GM21825 (cell line): Measurements from ENCODE around the gene HS3ST6.
A peak's percentile ranks its signal among the peaks of the same experiment; 100 is the strongest.
"Not testable (repeated sequence)": the region's sequence is repeated elsewhere in the genome, so short reads cannot be mapped to it uniquely, and the experiment has no call there.

Source experiments
- ATAC-seq: cut with Tn5 transposase; IDR thresholded peaks from one replicate; pipeline ENCODE4 v1.9.1; 2021; ENCODE audit warnings: mild to moderate bottlenecking, moderate library complexity; ENCODE audit not compliant: unreplicated experiment

HS3ST6 gene

GRCh38 chr16:1947369-1947670 is 29.1 kb upstream of the HS3ST6 start:
- ATAC-seq = no peak

- no peak for ATAC-seq
Observed at GRCh38 chr16:1946495-1947368, 28.5 kb upstream of the HS3ST6 start.

- ATAC-seq = no peak
Observed at GRCh38 chr16:1945559-1946391, 27.6 kb upstream of the HS3ST6 start.

- ATAC-seq = no peak
Observed at GRCh38 chr16:1944612-1945199, 26.5 kb upstream of the HS3ST6 start.

GRCh38 chr16:1942810-1943726 is 24.9 kb upstream of the HS3ST6 start, which contains the start of gene MSRB1:
TSS of gene MSRB1 (minus strand) at chr16:1943199. CDS start at chr16:1943156, 43 bp downstream.
- ATAC-seq = peak; percentile 89

- no peak for ATAC-seq
Observed at GRCh38 chr16:1942047-1942809, 24.0 kb upstream of the HS3ST6 start.

- ATAC-seq = no peak
Observed at GRCh38 chr16:1941162-1942046, 23.2 kb upstream of the HS3ST6 start.

GRCh38 chr16:1940273-1941161 is 22.3 kb upstream of the HS3ST6 start:
- no peak for ATAC-seq

GRCh38 chr16:1939833-1940232 is 21.6 kb upstream of the HS3ST6 start:
- ATAC-seq = not testable (repeated sequence)

GRCh38 chr16:1938910-1939309 is 20.7 kb upstream of the HS3ST6 start:
- no peak for ATAC-seq

GRCh38 chr16:1938316-1938715 is 20.1 kb upstream of the HS3ST6 start:
- ATAC-seq = no peak

GRCh38 chr16:1936945-1937479 is 18.8 kb upstream of the HS3ST6 start:
- no peak for ATAC-seq

- ATAC-seq = no peak
Observed at GRCh38 chr16:1933097-1933661, 15.0 kb upstream of the HS3ST6 start.

GRCh38 chr16:1932050-1933028 is 14.1 kb upstream of the HS3ST6 start:
- no peak for ATAC-seq

- no peak for ATAC-seq
Observed at GRCh38 chr16:1930338-1930720, 12.1 kb upstream of the HS3ST6 start.
